Neural progenitor cell (in vitro differentiated cells): Measurements from ENCODE around the gene RTN4R. TPM values are rescaled to one million over a fixed set of nuclear protein-coding genes. Genes with fewer than 3 reads are reported as not detected.
"Not testable (repeated sequence)": the region's sequence is repeated elsewhere in the genome, so short reads cannot be mapped to it uniquely, and the experiment has no call there.

Experiments
- DNase-seq: peaks from one replicate; pipeline ENCODE4 v3.0.0-alpha.2; 2016; ENCODE audit warnings: low spot score
- H2AFZ ChIP-seq: fragments of 200-600 bp; sonication (generic); replicated peaks from 2 replicates; pipeline ENCODE4 v1.6.1; 2016; ENCODE audit warnings: antibody characterized with exemption
- H3F3A ChIP-seq: fragments of 200-600 bp; sonication (generic); 2 replicates; pipeline ENCODE4 v1.6.1; 2016; ENCODE audit warnings: antibody characterized with exemption, low read depth
- H3K27ac ChIP-seq: fragments of 200-600 bp; sonication (generic); 2 replicates; pipeline ENCODE4 v1.5.1; 2016; ENCODE audit warnings: mild to moderate bottlenecking
- H3K27me3 ChIP-seq: fragments of 200-600 bp; sonication (generic); 2 replicates; pipeline ENCODE4 v1.6.1; 2016; ENCODE audit warnings: mild to moderate bottlenecking, moderate library complexity
- H3K36me3 ChIP-seq: fragments of 200-600 bp; sonication (generic); 2 replicates; pipeline ENCODE4 v1.5.1; 2016
- H3K4me1 ChIP-seq: fragments of 200-600 bp; sonication (generic); 2 replicates; pipeline ENCODE4 v1.6.1; 2016; ENCODE audit warnings: mixed run types
- H3K4me2 ChIP-seq: fragments of 200-600 bp; sonication (generic); 2 replicates; pipeline ENCODE4 v1.6.1; 2016
- H3K4me3 ChIP-seq: fragments of 200-600 bp; sonication (generic); 2 replicates; pipeline ENCODE4 v1.5.1; 2016
- H3K79me2 ChIP-seq: fragments of 200-600 bp; sonication (generic); 2 replicates; pipeline ENCODE4 v1.6.1; 2016; ENCODE audit warnings: low read depth
- H3K9ac ChIP-seq: fragments of 200-600 bp; sonication (generic); 2 replicates; pipeline ENCODE4 v1.6.1; 2016
- H3K9me3 ChIP-seq: fragments of 200-600 bp; sonication (generic); 2 replicates; pipeline ENCODE4 v1.5.1; 2016; ENCODE audit warnings: low read depth
- H4K20me1 ChIP-seq: fragments of 200-600 bp; sonication (generic); 2 replicates; pipeline ENCODE4 v1.6.1; 2016; ENCODE audit warnings: low read depth
- H3K27ac Mint-ChIP-seq: 3 replicates; pipeline ENCODE4 v1.8.0; 2021; ENCODE audit warnings: mixed read lengths
- H3K27me3 Mint-ChIP-seq: 2 replicates; pipeline ENCODE4 v1.8.0; 2022; ENCODE audit warnings: low read depth, mild to moderate bottlenecking, inconsistent platforms, moderate library complexity, mixed read lengths; ENCODE audit not compliant: insufficient read depth
- H3K36me3 Mint-ChIP-seq: 3 replicates; pipeline ENCODE4 v1.8.0; 2021; ENCODE audit warnings: mixed read lengths
- H3K4me1 Mint-ChIP-seq: 3 replicates; pipeline ENCODE4 v1.8.0; 2021; ENCODE audit warnings: mixed read lengths
- H3K4me3 Mint-ChIP-seq: 3 replicates; pipeline ENCODE4 v1.8.0; 2021; ENCODE audit warnings: mild to moderate bottlenecking, moderate library complexity, mixed read lengths
- H3K9me3 Mint-ChIP-seq: 3 replicates; pipeline ENCODE4 v1.8.0; 2020; ENCODE audit warnings: mixed read lengths
- EZH2 ChIP-seq: fragments of 200-600 bp; sonication (generic); IDR thresholded peaks from 2 replicates; pipeline ENCODE4 v1.6.1; 2017; ENCODE audit warnings: antibody characterized with exemption, mild to moderate bottlenecking, moderate library complexity
- EZH2phosphoT487 ChIP-seq: fragments of 200-600 bp; sonication (generic); IDR thresholded peaks from 2 replicates; pipeline ENCODE4 v1.6.1; 2017; ENCODE audit warnings: antibody characterized with exemption
- total RNA-seq: library from RNA; depleted of rRNA; stranded (reverse); fragments of >200 nt; gene quantifications from 2 replicates; pipeline ENCODE4 v1.2.3, GENCODE V29; 2015; ENCODE audit warnings: low replicate concordance
- TF ChIP-seq, protein P1 (sequence below): fragments of 200-600 bp; sonication (generic); IDR thresholded peaks from 2 replicates; pipeline ENCODE4 v1.5.1; 2017; ENCODE audit warnings: antibody characterized with exemption, mild to moderate bottlenecking

The RTN4R gene
- total RNA-seq, 1 donor from 2014 or later, result 6.3 TPM

DNA sequence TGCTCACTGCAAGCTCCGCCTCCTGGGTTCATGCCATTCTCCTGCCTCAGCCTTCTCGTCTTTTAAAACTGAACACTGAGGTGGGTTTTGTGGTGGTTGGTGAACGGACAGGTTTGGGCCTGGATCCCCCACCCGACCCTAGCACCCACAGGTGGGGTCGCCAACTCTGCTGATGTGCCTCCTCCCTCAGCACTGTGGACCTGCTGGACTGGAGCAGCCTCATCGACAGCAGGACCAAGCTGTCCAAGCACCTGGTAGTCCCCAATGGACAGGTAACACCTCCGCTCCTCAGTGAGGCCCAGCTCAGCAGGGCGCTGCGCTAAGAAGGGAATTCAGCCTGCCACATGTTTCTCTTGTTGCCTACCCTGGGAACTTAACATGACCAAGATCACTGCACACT is 36.5 kb upstream of the RTN4R start:
- Mint-ChIP-seq H3K4me3 (no peak overlapping the region), H3K36me3 (no peaks in the 10 kb centered on the region), H3K27me3 (peaks cover 21% of the 10 kb centered on the region), H3K27ac (no peak overlapping the region), H3K4me1 (peaks cover 9% of the 10 kb centered on the region), H3K9me3 (no peaks in the 10 kb centered on the region)
- no peak overlapping the region for H2AFZ ChIP-seq
- H3K79me2 ChIP-seq, result no peaks in the 10 kb centered on the region
- no peaks in the 10 kb centered on the region for H4K20me1 ChIP-seq
- no peak overlapping the region for H3K27ac ChIP-seq
- H3K9ac ChIP-seq, result no peak overlapping the region
- no peak for TF ChIP-seq EZH2phosphoT487
- TF ChIP-seq, protein P1, sequence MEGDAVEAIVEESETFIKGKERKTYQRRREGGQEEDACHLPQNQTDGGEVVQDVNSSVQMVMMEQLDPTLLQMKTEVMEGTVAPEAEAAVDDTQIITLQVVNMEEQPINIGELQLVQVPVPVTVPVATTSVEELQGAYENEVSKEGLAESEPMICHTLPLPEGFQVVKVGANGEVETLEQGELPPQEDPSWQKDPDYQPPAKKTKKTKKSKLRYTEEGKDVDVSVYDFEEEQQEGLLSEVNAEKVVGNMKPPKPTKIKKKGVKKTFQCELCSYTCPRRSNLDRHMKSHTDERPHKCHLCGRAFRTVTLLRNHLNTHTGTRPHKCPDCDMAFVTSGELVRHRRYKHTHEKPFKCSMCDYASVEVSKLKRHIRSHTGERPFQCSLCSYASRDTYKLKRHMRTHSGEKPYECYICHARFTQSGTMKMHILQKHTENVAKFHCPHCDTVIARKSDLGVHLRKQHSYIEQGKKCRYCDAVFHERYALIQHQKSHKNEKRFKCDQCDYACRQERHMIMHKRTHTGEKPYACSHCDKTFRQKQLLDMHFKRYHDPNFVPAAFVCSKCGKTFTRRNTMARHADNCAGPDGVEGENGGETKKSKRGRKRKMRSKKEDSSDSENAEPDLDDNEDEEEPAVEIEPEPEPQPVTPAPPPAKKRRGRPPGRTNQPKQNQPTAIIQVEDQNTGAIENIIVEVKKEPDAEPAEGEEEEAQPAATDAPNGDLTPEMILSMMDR, result no peak
- TF ChIP-seq EZH2, result no peak
- DNase-seq, result no peak
- H3K4me1 ChIP-seq, result no peaks in the 10 kb centered on the region
- no peaks in the 10 kb centered on the region for H3K9me3 ChIP-seq
- no peak overlapping the region for H3K4me3 ChIP-seq
- H3K4me2 ChIP-seq, result no peak overlapping the region
- H3F3A ChIP-seq, result no peaks in the 10 kb centered on the region
- H3K36me3 ChIP-seq, result no peaks in the 10 kb centered on the region
- peaks cover 33% of the 10 kb centered on the region for H3K27me3 ChIP-seq

DNA sequence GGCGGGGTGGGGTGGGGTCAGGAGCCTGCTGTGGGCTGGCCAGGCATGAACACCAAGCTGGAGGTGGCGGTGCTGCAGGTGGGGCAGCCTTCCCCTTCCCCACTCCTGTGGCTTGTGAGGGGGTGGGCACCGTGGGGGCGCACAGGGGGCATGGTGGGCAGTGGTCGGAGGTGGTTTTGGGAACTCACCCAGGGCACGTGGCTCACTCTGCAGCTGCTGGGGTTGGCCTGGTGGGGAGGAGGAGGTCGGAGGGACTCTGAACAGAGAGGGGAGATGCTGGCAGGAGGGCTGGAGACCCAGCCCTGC is 35.1 kb upstream of the RTN4R start:
- not testable (repeated sequence) for H3K36me3 Mint-ChIP-seq, H3K79me2 ChIP-seq, H3K4me2 ChIP-seq, H3K27ac Mint-ChIP-seq, H3K27ac ChIP-seq, H3K4me1 ChIP-seq, H3K9me3 ChIP-seq, H3F3A ChIP-seq, DNase-seq, H2AFZ ChIP-seq, H3K36me3 ChIP-seq, H3K4me3 ChIP-seq, H3K9ac ChIP-seq, H4K20me1 ChIP-seq, H3K4me1 Mint-ChIP-seq, H3K9me3 Mint-ChIP-seq, H3K4me3 Mint-ChIP-seq
- H3K27me3 ChIP-seq, result peaks cover 48% of the 10 kb centered on the region
- H3K27me3 Mint-ChIP-seq, result peaks cover 24% of the 10 kb centered on the region

- H3K36me3 ChIP-seq, result no peaks in the 10 kb centered on the region
- H3K9ac ChIP-seq, result no peak overlapping the region
- H3K27ac Mint-ChIP-seq, result no peak overlapping the region
- no peak overlapping the region for H2AFZ ChIP-seq
- H3K4me3 ChIP-seq, result no peak overlapping the region
- H3K27me3 Mint-ChIP-seq, result peaks cover 28% of the 10 kb centered on the region
- H3F3A ChIP-seq, result peaks cover 10% of the 10 kb centered on the region
- H3K4me1 ChIP-seq, result no peaks in the 10 kb centered on the region
- H3K4me2 ChIP-seq, result no peak overlapping the region
- H3K4me1 Mint-ChIP-seq, result peaks cover 9% of the 10 kb centered on the region
- no peaks in the 10 kb centered on the region for H3K9me3 ChIP-seq
- H3K27ac ChIP-seq, result no peak overlapping the region
- DNase-seq, result no peak
- H4K20me1 ChIP-seq, result no peaks in the 10 kb centered on the region
- TF ChIP-seq EZH2phosphoT487, result no peak
- TF ChIP-seq, protein P1, result no peak
- TF ChIP-seq EZH2, result no peak
- no peaks in the 10 kb centered on the region for H3K79me2 ChIP-seq
- H3K9me3 Mint-ChIP-seq, result no peaks in the 10 kb centered on the region
- H3K27me3 ChIP-seq, result peaks cover 53% of the 10 kb centered on the region
- H3K36me3 Mint-ChIP-seq, result no peaks in the 10 kb centered on the region
- no peak overlapping the region for H3K4me3 Mint-ChIP-seq
Measured at GRCh38 chr22:20302438-20303228, 34.5 kb upstream of the RTN4R start.

DNA sequence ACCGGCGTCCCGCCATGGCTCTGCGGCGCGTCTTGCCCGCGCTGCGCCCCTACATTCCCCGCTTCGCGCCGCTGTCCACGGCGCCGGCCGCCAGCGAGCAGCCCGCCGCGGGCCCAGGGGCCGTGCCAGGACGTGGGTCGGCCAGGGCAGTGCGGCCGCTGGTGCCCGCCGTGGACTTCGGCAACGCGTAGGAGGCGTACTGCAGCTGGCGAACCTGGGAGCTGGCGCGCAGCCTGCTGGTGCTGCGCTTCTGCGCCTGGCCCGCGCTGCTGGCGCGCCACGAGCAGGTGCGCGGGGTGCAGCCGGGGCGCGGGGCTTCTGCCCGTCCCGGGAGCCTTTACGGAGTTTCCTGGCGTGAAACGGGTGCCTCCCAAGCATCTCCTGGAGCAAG is 31.6 kb upstream of the RTN4R start:
- Histone ChIP-seq H3K4me3 (peak overlapping the region; percentile 50), H3K27ac (no peak overlapping the region), H3K9ac (no peak overlapping the region), H3F3A (peaks cover 11% of the 10 kb centered on the region), H3K4me1 (no peaks in the 10 kb centered on the region), H3K9me3 (no peaks in the 10 kb centered on the region), H3K4me2 (peak overlapping the region; percentile 81), H3K79me2 (no peaks in the 10 kb centered on the region), H2AFZ (peak overlapping the region; percentile 77), H4K20me1 (no peaks in the 10 kb centered on the region), H3K27me3 (peaks cover 78% of the 10 kb centered on the region), H3K36me3 (no peaks in the 10 kb centered on the region)
- H3K4me3 Mint-ChIP-seq, result peak overlapping the region; percentile 83
- no peak for TF ChIP-seq EZH2phosphoT487
- peak; percentile 64 for TF ChIP-seq EZH2
- TF ChIP-seq, protein P1, result no peak
- H3K36me3 Mint-ChIP-seq, result no peaks in the 10 kb centered on the region
- H3K27ac Mint-ChIP-seq, result no peak overlapping the region
- no peaks in the 10 kb centered on the region for H3K9me3 Mint-ChIP-seq
- H3K4me1 Mint-ChIP-seq, result peaks cover 9% of the 10 kb centered on the region
- no peak for DNase-seq
- peaks cover 38% of the 10 kb centered on the region for H3K27me3 Mint-ChIP-seq
